HepG2 (cell line): Measurements from ENCODE around the gene PAK1. TPM values are rescaled to one million over a fixed set of nuclear protein-coding genes. Genes with fewer than 3 reads are reported as not detected.

Source experiments
- ATAC-seq: fragments of 200-7000 bp; cut with Tn5 transposase; 3 replicates; pipeline ENCODE4 v1.9.1; 2020; ENCODE audit warnings: mild to moderate bottlenecking, moderate library complexity
- BruUV-seq: library from RNA; stranded (reverse); fragments of 400-500 nt; replicated peaks from 2 replicates; lab custom pipeline; 2021; lab: Mats Ljungman, UMichigan
- CTCF ChIA-PET: fragments of 300-600 bp; formaldehyde crosslinking; extraction: SDS; loops from one replicate; lab custom pipeline; 2021; ENCODE audit warnings: low total read pairs, inconsistent platforms, low intra/inter-chr PET ratio; lab: Yijun Ruan, JAX
- POLR2A ChIA-PET: fragments of 350-600 bp; sonication (Branson Sonifier 250); formaldehyde crosslinking; loops from one replicate; lab custom pipeline; 2020; ENCODE audit warnings: antibody characterized with exemption, inconsistent platforms; lab: Yijun Ruan, JAX
- DNase-seq: peaks from one replicate; pipeline ENCODE4 v3.0.0-alpha.2; 2015; ENCODE audit warnings: low spot score
- FAIRE-seq: peaks from 3 replicates; lab custom pipeline; 2011; peaks lifted over from hg19 to GRCh38; lab: Jason Lieb, UNC
- H2AFZ ChIP-seq: one replicate; pipeline ENCODE4 v1.6.1; 2011; ENCODE audit warnings: low read length, inconsistent platforms
- H3K27ac ChIP-seq: fragments of 300-600 bp; 3 replicates; pipeline ENCODE4 v1.8.0; 2011; ENCODE audit warnings: mixed run types, mild to moderate bottlenecking, mixed read lengths, low read length, inconsistent platforms; ENCODE audit not compliant: insufficient read depth; ENCODE audit errors: extremely low read length
- H3K27me3 ChIP-seq, 2 experiments: fragments of 200-600 bp in 1 of 2; 2 replicates in 1 of 2; 3 replicates in 1 of 2; pipeline versions ENCODE4 v1.6.0 to v1.8.0; 2011; ENCODE audit warnings: low read length in 2 of 2, mild to moderate bottlenecking in 2 of 2, moderate library complexity in 2 of 2, inconsistent platforms in 1 of 2; ENCODE audit not compliant: insufficient read depth in 2 of 2, control insufficient read depth in 1 of 2
- H3K36me3 ChIP-seq, 2 experiments: fragments of 200-600 bp in 1 of 2; replicated peaks in 1 of 2; 2 replicates in 1 of 2; 3 replicates in 1 of 2; pipeline versions ENCODE4 v1.5.1 to v1.8.0; 2011; ENCODE audit warnings: low read length in 2 of 2, inconsistent platforms in 1 of 2; ENCODE audit not compliant: insufficient read depth in 2 of 2, control insufficient read depth in 1 of 2
- H3K4me1 ChIP-seq: 2 replicates; pipeline ENCODE4 v1.5.1; 2012; ENCODE audit warnings: low read length, inconsistent platforms; ENCODE audit not compliant: insufficient read depth
- H3K4me2 ChIP-seq: 2 replicates; pipeline ENCODE4 v1.6.0; 2011; ENCODE audit warnings: low read depth, low read length, inconsistent platforms
- H3K4me3 ChIP-seq, 3 experiments: fragments of 200-600 bp in 1 of 3; sonication (generic), shearing (Covaris generic) in 1 of 3; replicated peaks in 1 of 3; 2 replicates each; pipeline ENCODE4 v1.5.1; 2011 to 2016; ENCODE audit warnings: low read length in 3 of 3, inconsistent platforms in 2 of 3, low read depth in 2 of 3, mild to moderate bottlenecking in 2 of 3, control low read depth in 1 of 3, mixed read lengths in 1 of 3; ENCODE audit not compliant: insufficient read depth in 1 of 3
- H3K79me2 ChIP-seq: one replicate; pipeline ENCODE4 v1.6.1; 2011; ENCODE audit warnings: low read length, inconsistent platforms; ENCODE audit not compliant: insufficient read depth
- H3K9ac ChIP-seq: 2 replicates; pipeline ENCODE4 v1.6.0; 2011; ENCODE audit warnings: mild to moderate bottlenecking, low read depth, low read length, inconsistent platforms; ENCODE audit not compliant: insufficient read depth
- H3K9me3 ChIP-seq: 2 replicates; pipeline ENCODE4 v1.5.1; 2012; ENCODE audit warnings: mild to moderate bottlenecking, low read length
- H4K20me1 ChIP-seq: 2 replicates; pipeline ENCODE4 v1.6.0; 2011; ENCODE audit warnings: inconsistent platforms, mild to moderate bottlenecking, low read length, moderate library complexity; ENCODE audit not compliant: insufficient read depth
- BCL6 ChIP-seq: IDR thresholded peaks from 2 replicates; pipeline ENCODE4 v1.6.1; 2016; ENCODE audit warnings: missing genetic modification reagents, missing compliant biosample characterization
- ELF3 ChIP-seq: IDR thresholded peaks from 2 replicates; pipeline ENCODE4 v1.6.1; 2016; ENCODE audit warnings: missing genetic modification reagents, missing compliant biosample characterization
- ISL2 ChIP-seq: sonication (generic); formaldehyde crosslinking; IDR thresholded peaks from 2 replicates; pipeline ENCODE4 v1.5.0; 2020; ENCODE audit warnings: missing genetic modification reagents
- ISX ChIP-seq: sonication (generic); formaldehyde crosslinking; conservative IDR thresholded peaks from 2 replicates; pipeline ENCODE4 v1.5.0; 2020; ENCODE audit warnings: missing genetic modification reagents
- NFIC ChIP-seq: IDR thresholded peaks from 2 replicates; pipeline ENCODE4 v1.6.1; 2012; ENCODE audit warnings: mild to moderate bottlenecking, low read length, inconsistent platforms
- RBM22 ChIP-seq: fragments of 200-400 bp; formaldehyde crosslinking; optimal IDR thresholded peaks from 2 replicates; pipeline ENCODE3; 2017; ENCODE audit warnings: mild to moderate bottlenecking, low read length, moderate library complexity
- TCF7 ChIP-seq: sonication (generic); IDR thresholded peaks from 2 replicates; pipeline ENCODE4 v1.6.1; 2016; ENCODE audit warnings: antibody characterized with exemption, low read depth
- U2AF1 ChIP-seq: fragments of 200-400 bp; formaldehyde crosslinking; optimal IDR thresholded peaks from 2 replicates; pipeline ENCODE3; 2017; ENCODE audit warnings: mild to moderate bottlenecking, low read depth, low read length
- ZC3H13 ChIP-seq: sonication (generic); formaldehyde crosslinking; IDR thresholded peaks from 2 replicates; pipeline ENCODE4 v1.8.1; 2023; ENCODE audit warnings: mild to moderate bottlenecking, missing genetic modification reagents, moderate library complexity
- ZMAT3 ChIP-seq: sonication (generic); formaldehyde crosslinking; conservative IDR thresholded peaks from 2 replicates; pipeline ENCODE4 v1.7.0; 2021; ENCODE audit warnings: missing genetic modification reagents
- ZNF335 ChIP-seq: sonication (generic); formaldehyde crosslinking; IDR thresholded peaks from 2 replicates; pipeline ENCODE4 v1.4.0; 2020; ENCODE audit warnings: missing genetic modification reagents
- ZNF652 ChIP-seq: IDR thresholded peaks from 2 replicates; pipeline ENCODE4 v1.6.1; 2016; ENCODE audit warnings: low read depth, borderline replicate concordance
- ZNF788 ChIP-seq: sonication (generic); formaldehyde crosslinking; IDR thresholded peaks from 2 replicates; pipeline ENCODE4 v1.5.0; 2020; ENCODE audit warnings: mild to moderate bottlenecking, missing genetic modification reagents, borderline replicate concordance
- ZNF883 ChIP-seq: sonication (generic); formaldehyde crosslinking; IDR thresholded peaks from 2 replicates; pipeline ENCODE4 v1.5.1; 2020; ENCODE audit warnings: mild to moderate bottlenecking, missing genetic modification reagents; ENCODE audit errors: not compliant biosample characterization
- WGBS: methylation state at CpG from one replicate; pipeline ENCODE4 v1.1.6; 2017; ENCODE audit warnings: low lambda C conversion rate; 5-methylcytosine and 5-hydroxymethylcytosine counted together
- in situ Hi-C: cut with HindIII; loops from 2 replicates; pipeline ENCODE4 v1.10.0; 2017; ENCODE audit warnings: low pct_unique_long_range_greater_than_20kb; ENCODE audit not compliant: extremely low pct_ligation_motif_present
- intact Hi-C: fragments of 100-400 bp; cut with micrococcal nuclease; formaldehyde crosslinking; loops from one replicate; pipeline ENCODE4 v1.10.0; 2022; ENCODE audit not compliant: unreplicated experiment
- polyA plus RNA-seq, 8 experiments: library from polyadenylated mRNA; depleted of rRNA in 3 of 8; stranded (reverse) in 7 of 8; unstranded in 1 of 8; fragments of >200 nt; fragmentation: Illumina TruSeq in 4 of 8; extraction: Trizol in 4 of 8; gene quantifications; 2 replicates each; pipeline versions ENCODE4 v1.2.1 to v1.2.3, GENCODE V29; 2011 to 2016; ENCODE audit warnings: low read depth in 4 of 8, missing spikeins in 1 of 8, mixed read lengths in 1 of 8; ENCODE audit not compliant: insufficient read depth in 1 of 8
- total RNA-seq, 5 experiments: library from RNA; depleted of rRNA; stranded (reverse); fragments of >200 nt; fragmentation: Illumina TruSeq; extraction: Trizol; gene quantifications; 2 replicates each; pipeline ENCODE4 v1.2.3, GENCODE V29; 2016; ENCODE audit warnings: low read depth in 1 of 5
- TF ChIP-seq, protein P1 (sequence below): sonication (generic); formaldehyde crosslinking; IDR thresholded peaks from 2 replicates; pipeline ENCODE4 v1.4.0; 2020; ENCODE audit warnings: missing genetic modification reagents, borderline replicate concordance
- TF ChIP-seq, protein P2 (sequence below): sonication (generic); formaldehyde crosslinking; IDR thresholded peaks from 2 replicates; pipeline ENCODE4 v1.8.0; 2022; ENCODE audit warnings: missing genetic modification reagents, low read depth, mild to moderate bottlenecking, borderline replicate concordance

The PAK1 gene
- total and polyA plus RNA-seq, 2 of the 13 experiments (the other 11 are each of a cell fraction or from before 2014, with no cell fraction given), result 1.5 to 4.3 TPM

DNA sequence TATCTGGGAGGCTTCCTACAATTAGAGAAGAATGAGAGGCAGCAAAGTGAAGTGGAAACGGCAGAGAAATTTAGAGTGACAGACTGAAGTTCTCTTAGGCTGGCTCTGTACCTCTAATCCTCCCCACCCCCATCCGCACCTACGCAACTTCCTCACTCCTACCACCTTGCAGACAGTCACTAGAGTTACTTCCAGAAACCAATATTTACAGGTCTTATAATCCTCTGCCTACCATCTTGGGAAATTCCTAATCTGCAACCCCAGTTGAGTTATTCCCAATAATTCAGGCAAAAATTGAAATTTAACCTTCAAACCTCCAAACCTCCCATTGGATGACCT is 71.7 kb downstream of the PAK1 start:
- TF ChIP-seq ISL2 (CRISPR knock-in tag) (no peak), ELF3 (no peak), U2AF1 (no peak), NFIC (no peak), ZMAT3 (CRISPR knock-in tag) (no peak), RBM22 (no peak), ZC3H13 (CRISPR knock-in tag) (no peak), ISX (CRISPR knock-in tag) (no peak), ZNF652 (no peak)
- H3K4me2 ChIP-seq, result no peak overlapping the region
- no peak overlapping the region for H2AFZ ChIP-seq
- no peak overlapping the region for H3K9ac ChIP-seq
- peaks cover 3% of the 10 kb centered on the region for H3K4me1 ChIP-seq
- ChIA-PET POLR2A (no interaction called here), CTCF (no interaction called here)
- H3K27ac ChIP-seq, result no peak overlapping the region
- H3K79me2 ChIP-seq, result no peaks in the 10 kb centered on the region
- BruUV-seq, result no TSS peak
- intact Hi-C loops (no loop called here), in situ Hi-C loops (no loop called here)
- WGBS, result 69% methylated on average over 3 of the region's 3 CpGs
- ATAC-seq, result no peak
- no peaks in the 10 kb centered on the region for H4K20me1 ChIP-seq
- H3K36me3 ChIP-seq, result no peaks in the 10 kb centered on the region
- no peak overlapping the region for H3K4me3 ChIP-seq
- no peak for DNase-seq
- no peaks in the 10 kb centered on the region for H3K9me3 ChIP-seq
- FAIRE-seq, result no peak
- H3K27me3 ChIP-seq, result no peaks in the 10 kb centered on the region

DNA sequence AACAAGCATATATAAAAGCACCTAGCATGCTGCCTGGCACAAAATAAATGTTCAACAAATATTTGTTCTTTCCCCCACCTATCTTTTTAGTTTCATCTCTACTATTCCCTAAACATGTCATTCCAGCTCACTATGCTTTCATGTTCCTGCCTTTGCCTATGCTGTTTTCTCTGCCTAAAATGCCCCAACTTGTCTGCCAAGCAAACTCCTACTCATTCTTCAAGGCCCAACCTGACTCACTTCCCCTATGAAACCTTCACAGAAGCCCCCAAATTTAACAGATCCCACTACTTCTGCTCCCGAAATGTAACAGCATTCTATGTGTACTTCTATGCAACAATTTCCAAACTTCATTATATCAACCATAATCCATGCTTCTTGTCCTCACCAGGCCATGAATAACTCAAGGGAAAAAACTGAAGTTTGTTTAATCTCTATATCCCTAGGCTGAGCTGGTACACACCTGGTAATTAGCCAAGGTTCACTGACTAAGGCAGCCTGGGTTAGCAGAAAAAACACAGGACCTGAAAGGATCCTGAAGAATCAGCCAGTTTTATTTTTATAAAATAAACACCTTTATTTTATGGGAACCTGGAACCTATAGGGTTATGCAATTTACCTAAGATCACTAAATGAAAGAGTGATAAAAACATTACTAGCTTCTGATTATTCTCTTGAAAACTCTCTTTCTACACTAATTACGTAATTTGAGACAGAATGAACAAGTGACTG is 72.2 kb downstream of the PAK1 start:
- DNase-seq (no peak), ATAC-seq (no peak), FAIRE-seq (no peak)
- ChIA-PET POLR2A (no interaction called here), CTCF (no interaction called here)
- H3K79me2 ChIP-seq, result no peaks in the 10 kb centered on the region
- H3K9me3 ChIP-seq, result no peaks in the 10 kb centered on the region
- H3K27me3 ChIP-seq, result no peaks in the 10 kb centered on the region
- no peak overlapping the region for H3K4me3 ChIP-seq
- peaks cover 4% of the 10 kb centered on the region for H3K4me1 ChIP-seq
- 28% methylated on average over 2 of the region's 2 CpGs for WGBS
- no peak overlapping the region for H3K27ac ChIP-seq
- intact Hi-C loops, result no loop called here
- H3K36me3 ChIP-seq, result no peaks in the 10 kb centered on the region
- H3K9ac ChIP-seq, result no peak overlapping the region
- no TSS peak for BruUV-seq
- H2AFZ ChIP-seq, result no peak overlapping the region
- in situ Hi-C loops, result no loop called here
- H4K20me1 ChIP-seq, result no peaks in the 10 kb centered on the region
- no peak overlapping the region for H3K4me2 ChIP-seq
- no peak for TF ChIP-seq ZNF788 (CRISPR knock-in tag)
- no peak for TF ChIP-seq ZNF335
- TF ChIP-seq BCL6, result no peak
- TF ChIP-seq TCF7, result no peak
- TF ChIP-seq, protein P1, sequence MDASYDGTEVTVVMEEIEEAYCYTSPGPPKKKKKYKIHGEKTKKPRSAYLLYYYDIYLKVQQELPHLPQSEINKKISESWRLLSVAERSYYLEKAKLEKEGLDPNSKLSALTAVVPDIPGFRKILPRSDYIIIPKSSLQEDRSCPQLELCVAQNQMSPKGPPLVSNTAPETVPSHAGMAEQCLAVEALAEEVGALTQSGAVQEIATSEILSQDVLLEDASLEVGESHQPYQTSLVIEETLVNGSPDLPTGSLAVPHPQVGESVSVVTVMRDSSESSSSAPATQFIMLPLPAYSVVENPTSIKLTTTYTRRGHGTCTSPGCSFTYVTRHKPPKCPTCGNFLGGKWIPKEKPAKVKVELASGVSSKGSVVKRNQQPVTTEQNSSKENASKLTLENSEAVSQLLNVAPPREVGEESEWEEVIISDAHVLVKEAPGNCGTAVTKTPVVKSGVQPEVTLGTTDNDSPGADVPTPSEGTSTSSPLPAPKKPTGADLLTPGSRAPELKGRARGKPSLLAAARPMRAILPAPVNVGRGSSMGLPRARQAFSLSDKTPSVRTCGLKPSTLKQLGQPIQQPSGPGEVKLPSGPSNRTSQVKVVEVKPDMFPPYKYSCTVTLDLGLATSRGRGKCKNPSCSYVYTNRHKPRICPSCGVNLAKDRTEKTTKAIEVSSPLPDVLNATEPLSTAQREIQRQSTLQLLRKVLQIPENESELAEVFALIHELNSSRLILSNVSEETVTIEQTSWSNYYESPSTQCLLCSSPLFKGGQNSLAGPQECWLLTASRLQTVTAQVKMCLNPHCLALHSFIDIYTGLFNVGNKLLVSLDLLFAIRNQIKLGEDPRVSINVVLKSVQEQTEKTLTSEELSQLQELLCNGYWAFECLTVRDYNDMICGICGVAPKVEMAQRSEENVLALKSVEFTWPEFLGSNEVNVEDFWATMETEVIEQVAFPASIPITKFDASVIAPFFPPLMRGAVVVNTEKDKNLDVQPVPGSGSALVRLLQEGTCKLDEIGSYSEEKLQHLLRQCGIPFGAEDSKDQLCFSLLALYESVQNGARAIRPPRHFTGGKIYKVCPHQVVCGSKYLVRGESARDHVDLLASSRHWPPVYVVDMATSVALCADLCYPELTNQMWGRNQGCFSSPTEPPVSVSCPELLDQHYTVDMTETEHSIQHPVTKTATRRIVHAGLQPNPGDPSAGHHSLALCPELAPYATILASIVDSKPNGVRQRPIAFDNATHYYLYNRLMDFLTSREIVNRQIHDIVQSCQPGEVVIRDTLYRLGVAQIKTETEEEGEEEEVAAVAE (CRISPR knock-in tag), result no peak
- no peak for TF ChIP-seq ZNF883 (CRISPR knock-in tag)
- TF ChIP-seq, protein P2, sequence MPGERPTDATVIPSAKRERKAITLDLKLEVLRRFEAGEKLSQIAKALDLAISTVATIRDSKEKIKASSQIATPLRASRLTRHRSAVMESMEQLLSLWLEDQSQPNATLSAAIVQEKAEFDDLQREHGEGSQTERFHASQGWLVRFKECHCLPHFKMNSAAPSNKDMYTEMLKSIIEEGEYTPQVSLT (CRISPR knock-in tag), result no peak
